Esophagus (tissue), 2 donors: ENCODE measurements around the gene MSI2. TPM values are rescaled to one million over a fixed set of nuclear protein-coding genes. Genes with fewer than 3 reads are reported as not detected.

ENCODE experiments used
- H3K27ac ChIP-seq, 2 donors: one replicate each; pipeline ENCODE4 v1.5.1; 2013; ENCODE audit warnings: low read depth in 2 of 2, mild to moderate bottlenecking in 2 of 2, inconsistent platforms in 1 of 2, low read length in 1 of 2, moderate library complexity in 1 of 2
- H3K27me3 ChIP-seq, 2 donors: one replicate each; pipeline ENCODE4 v1.6.1; 2013; ENCODE audit warnings: low read length in 2 of 2, control low read depth in 1 of 2, mild to moderate bottlenecking in 1 of 2; ENCODE audit not compliant: insufficient read depth in 2 of 2, control insufficient read depth in 1 of 2
- H3K36me3 ChIP-seq, 2 donors: one replicate each; pipeline ENCODE4 v1.6.1; 2013; ENCODE audit warnings: low read length in 1 of 2; ENCODE audit not compliant: control insufficient read depth in 2 of 2, insufficient read depth in 2 of 2
- H3K4me1 ChIP-seq, 2 donors: one replicate each; pipeline ENCODE4 v1.6.1; 2013; ENCODE audit warnings: low read length in 1 of 2; ENCODE audit not compliant: control insufficient read depth in 2 of 2, insufficient read depth in 2 of 2
- H3K4me3 ChIP-seq, 2 donors: one replicate each; pipeline ENCODE4 v1.5.1; 2013; ENCODE audit warnings: low read length in 2 of 2, mild to moderate bottlenecking in 2 of 2, low read depth in 1 of 2, moderate library complexity in 1 of 2
- H3K9me3 ChIP-seq, 2 donors: one replicate each; pipeline ENCODE4 v1.6.1; 2013; ENCODE audit warnings: mild to moderate bottlenecking in 2 of 2, low read depth in 1 of 2, low read length in 1 of 2, moderate library complexity in 1 of 2; ENCODE audit not compliant: control insufficient read depth in 2 of 2, insufficient read depth in 1 of 2
- WGBS, 2 donors: extraction: QIAGEN DNeasy Blood & Tissue Kit; methylation state at CpG; one replicate each; pipeline ENCODE4 v1.1.7; 2013; 5-methylcytosine and 5-hydroxymethylcytosine counted together
- polyA plus RNA-seq, 2 donors: library from polyadenylated mRNA; stranded (reverse); fragments of 200-250 nt; gene quantifications; one replicate each; pipeline ENCODE4 v1.2.3, GENCODE V29; 2013
- donor health status: healthy with polysubstance abuse.
- donor health status: Bipolar disorder and iron deficiency.

MSI2 gene
- polyA plus RNA-seq, 2 donors = 7.8 to 8.2 TPM

GRCh38 chr17:57625511-57625910 is 369.2 kb downstream of the MSI2 start:
- no peaks in the 10 kb centered on the region for H3K4me1 ChIP-seq
- no peak overlapping the region for H3K27ac ChIP-seq
- H3K27me3 ChIP-seq = no peaks in the 10 kb centered on the region
- peaks cover 0 to 10% of the 10 kb centered on the region in 2 donors for H3K36me3 ChIP-seq
- H3K4me3 ChIP-seq = no peak overlapping the region
- WGBS, 2 donors = 81 to 96% methylated on average over 1 of the region's 1 CpG
- no peaks in the 10 kb centered on the region for H3K9me3 ChIP-seq

GRCh38 chr17:57625957-57626356 is 369.6 kb downstream of the MSI2 start:
- Histone ChIP-seq H3K27ac (no peak overlapping the region), H3K36me3 (peaks cover 0 to 10% of the 10 kb centered on the region in 2 donors), H3K4me3 (no peak overlapping the region), H3K9me3 (no peaks in the 10 kb centered on the region), H3K4me1 (no peaks in the 10 kb centered on the region), H3K27me3 (no peaks in the 10 kb centered on the region)
- WGBS, 2 donors = 91 to 93% methylated on average over 9 of the region's 9 CpGs

DNA sequence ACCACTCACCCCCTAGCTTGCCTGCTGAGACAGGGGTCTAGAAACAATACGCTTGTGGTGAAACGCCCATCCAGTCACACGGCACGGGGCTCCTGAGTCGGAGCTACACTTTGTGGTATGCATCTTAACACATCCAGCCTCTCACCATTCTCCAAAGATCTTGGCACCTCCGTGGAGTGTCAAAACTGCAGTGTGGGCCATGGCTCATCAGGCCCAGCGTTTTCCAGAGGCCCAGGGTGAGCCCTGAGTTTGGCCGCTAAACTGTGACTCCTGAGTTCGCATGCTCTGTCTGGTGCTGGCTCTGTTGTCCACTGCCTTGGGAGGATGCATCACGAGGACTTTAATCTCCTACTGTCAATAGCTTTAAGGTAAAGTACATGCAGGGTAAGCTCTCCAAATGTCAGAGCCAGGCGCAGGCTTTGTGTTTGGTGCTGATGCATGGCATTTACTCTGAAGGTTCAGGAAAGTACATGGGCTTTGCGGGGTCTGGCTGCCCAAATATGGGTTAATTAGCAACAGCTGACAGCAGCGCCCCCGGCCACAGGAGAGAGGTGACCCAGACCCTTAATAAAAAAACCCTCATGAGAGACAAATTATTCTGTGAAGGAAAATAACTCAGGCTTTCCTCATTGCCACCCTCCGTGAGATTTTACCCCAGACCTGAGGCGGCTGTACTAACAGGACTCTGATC is 370.3 kb downstream of the MSI2 start:
- no peaks in the 10 kb centered on the region for H3K27me3 ChIP-seq
- H3K4me1 ChIP-seq = no peaks in the 10 kb centered on the region
- WGBS, 2 donors = 91 to 94% methylated on average over 16 of the region's 16 CpGs
- no peaks in the 10 kb centered on the region for H3K9me3 ChIP-seq
- no peak overlapping the region for H3K27ac ChIP-seq
- no peak overlapping the region for H3K4me3 ChIP-seq
- H3K36me3 ChIP-seq = peaks cover 0 to 10% of the 10 kb centered on the region in 2 donors

DNA sequence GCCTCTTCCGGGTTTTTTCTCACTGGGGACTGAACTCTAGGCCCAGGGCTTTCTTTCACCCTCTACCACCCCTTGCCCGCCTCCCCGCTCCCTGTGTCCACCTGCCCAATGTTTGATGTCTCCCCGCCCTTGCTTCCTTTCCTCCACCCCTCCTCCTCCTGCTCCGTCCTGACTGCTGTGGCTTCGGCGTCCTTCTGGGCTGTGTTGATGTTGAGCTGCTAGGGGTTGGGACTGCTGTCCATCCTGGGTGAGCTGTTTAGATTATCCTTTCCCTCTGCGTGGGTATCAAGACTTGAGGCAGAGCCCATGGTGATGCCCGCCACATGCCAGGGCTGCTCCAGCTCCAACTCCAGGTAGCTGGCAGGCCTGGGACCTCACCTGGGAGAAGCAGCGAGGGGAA is 371.3 kb downstream of the MSI2 start:
- H3K36me3 ChIP-seq = peaks cover 0 to 14% of the 10 kb centered on the region in 2 donors
- H3K9me3 ChIP-seq = no peaks in the 10 kb centered on the region
- 97 to 99% methylated on average over 10 of the region's 10 CpGs for WGBS, 2 donors
- H3K4me3 ChIP-seq = no peak overlapping the region
- no peaks in the 10 kb centered on the region for H3K27me3 ChIP-seq
- no peaks in the 10 kb centered on the region for H3K4me1 ChIP-seq
- no peak overlapping the region for H3K27ac ChIP-seq

- Histone ChIP-seq H3K27ac (no peak overlapping the region), H3K4me1 (no peaks in the 10 kb centered on the region), H3K36me3 (peaks cover 0 to 18% of the 10 kb centered on the region in 2 donors), H3K4me3 (no peak overlapping the region), H3K9me3 (no peaks in the 10 kb centered on the region), H3K27me3 (no peaks in the 10 kb centered on the region)
- 95% methylated on average over 9 of the region's 9 CpGs for WGBS, 2 donors
Measured at GRCh38 chr17:57628421-57628820, 372.1 kb downstream of the MSI2 start.

DNA sequence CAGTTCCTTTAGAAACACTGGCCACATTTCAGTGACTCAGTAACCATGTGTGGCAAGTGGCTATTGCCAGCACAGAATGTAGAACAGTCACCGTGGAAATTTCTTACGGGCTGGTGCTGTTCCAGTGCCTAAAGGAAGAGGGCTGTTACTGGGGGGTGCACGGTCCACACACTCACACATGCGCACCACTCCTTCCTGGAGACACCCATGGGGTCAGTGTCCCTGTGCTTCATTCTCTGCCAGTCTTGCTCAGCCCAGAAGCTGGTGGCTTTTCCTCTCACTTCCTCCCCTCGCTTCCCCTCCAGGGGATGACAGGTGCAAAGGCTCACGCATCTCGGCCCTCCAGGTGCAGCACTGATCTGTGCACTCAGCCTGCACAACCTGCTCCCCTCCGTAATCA is 373.1 kb downstream of the MSI2 start:
- Histone ChIP-seq H3K4me1 (no peaks in the 10 kb centered on the region), H3K27me3 (no peaks in the 10 kb centered on the region), H3K27ac (no peak overlapping the region), H3K9me3 (no peaks in the 10 kb centered on the region), H3K36me3 (peaks cover 0 to 21% of the 10 kb centered on the region in 2 donors), H3K4me3 (no peak overlapping the region)
- WGBS, 2 donors = 86 to 90% methylated on average over 8 of the region's 8 CpGs

DNA sequence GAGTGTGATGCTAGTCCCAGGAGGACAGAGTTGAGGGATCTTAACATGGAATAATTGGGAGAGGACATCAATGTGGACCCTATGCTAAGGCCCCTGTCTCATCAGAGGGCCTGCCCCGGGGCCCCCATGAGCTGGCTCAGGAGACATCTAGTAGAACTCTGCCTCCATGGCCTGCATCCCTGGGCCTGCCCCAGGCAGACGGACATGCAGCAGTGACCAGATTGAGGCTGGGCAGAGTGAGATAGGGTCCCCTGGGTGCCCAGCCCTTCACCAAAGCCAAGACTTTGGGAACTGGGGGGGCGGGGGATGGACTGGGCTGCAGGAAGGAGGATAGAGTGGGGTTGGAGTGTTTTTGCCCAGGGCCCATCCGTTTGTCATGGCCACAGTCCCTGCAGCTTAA is 373.6 kb downstream of the MSI2 start:
- Histone ChIP-seq H3K4me3 (no peak overlapping the region), H3K9me3 (no peaks in the 10 kb centered on the region), H3K27me3 (no peaks in the 10 kb centered on the region), H3K27ac (no peak overlapping the region), H3K4me1 (no peaks in the 10 kb centered on the region), H3K36me3 (peaks cover 0 to 21% of the 10 kb centered on the region in 2 donors)
- WGBS, 2 donors = 94 to 95% methylated on average over 4 of the region's 4 CpGs

DNA sequence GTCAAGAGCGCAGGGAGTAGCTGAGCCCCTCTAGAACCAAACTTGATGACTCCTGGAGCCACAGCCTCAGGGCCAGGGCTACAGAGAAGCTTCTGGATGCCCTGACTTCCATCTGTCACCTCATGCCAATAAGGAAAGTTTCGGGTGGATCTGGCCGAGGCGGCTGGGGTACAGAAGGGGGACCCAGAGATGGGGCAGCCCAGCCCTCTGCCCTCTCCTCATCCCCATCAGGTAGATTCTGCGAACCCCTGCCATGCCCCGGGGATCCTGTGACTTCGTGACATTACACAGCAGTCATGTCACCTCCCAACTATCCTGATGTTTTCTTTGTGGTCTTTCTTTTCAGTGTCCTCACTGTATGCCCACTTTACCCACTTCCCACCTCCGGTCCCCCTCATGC is 374.4 kb downstream of the MSI2 start:
- Histone ChIP-seq H3K27ac (no peak overlapping the region), H3K27me3 (no peaks in the 10 kb centered on the region), H3K9me3 (no peaks in the 10 kb centered on the region), H3K4me1 (no peaks in the 10 kb centered on the region), H3K4me3 (no peak overlapping the region), H3K36me3 (peaks cover 0 to 21% of the 10 kb centered on the region in 2 donors)
- WGBS, 2 donors = 93 to 97% methylated on average over 8 of the region's 8 CpGs

DNA sequence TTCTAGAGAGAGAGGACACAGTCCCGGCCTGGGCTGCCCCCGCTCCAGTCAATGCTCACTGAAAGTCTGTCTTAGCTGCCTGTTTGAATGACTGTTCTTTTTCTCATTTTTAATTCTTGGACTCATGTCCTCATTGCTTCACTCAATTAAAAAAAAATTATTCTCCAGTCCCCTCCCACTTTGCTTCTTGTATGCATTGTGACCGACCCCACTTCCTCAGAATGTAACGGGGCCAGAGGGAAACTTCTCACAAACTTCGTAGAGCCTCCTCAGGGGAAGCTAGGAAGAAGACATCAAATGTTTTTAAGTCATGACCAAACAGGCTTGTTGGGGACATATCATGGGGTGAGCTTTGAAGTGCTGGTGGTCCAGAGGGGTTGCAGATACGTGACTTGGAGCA is 375.5 kb downstream of the MSI2 start:
- no peak overlapping the region for H3K4me3 ChIP-seq
- no peak overlapping the region for H3K27ac ChIP-seq
- H3K27me3 ChIP-seq = no peaks in the 10 kb centered on the region
- no peaks in the 10 kb centered on the region for H3K9me3 ChIP-seq
- WGBS, 2 donors = 85 to 86% methylated on average over 6 of the region's 6 CpGs
- H3K36me3 ChIP-seq = peaks cover 5 to 17% of the 10 kb centered on the region in 2 donors
- H3K4me1 ChIP-seq = no peaks in the 10 kb centered on the region

DNA sequence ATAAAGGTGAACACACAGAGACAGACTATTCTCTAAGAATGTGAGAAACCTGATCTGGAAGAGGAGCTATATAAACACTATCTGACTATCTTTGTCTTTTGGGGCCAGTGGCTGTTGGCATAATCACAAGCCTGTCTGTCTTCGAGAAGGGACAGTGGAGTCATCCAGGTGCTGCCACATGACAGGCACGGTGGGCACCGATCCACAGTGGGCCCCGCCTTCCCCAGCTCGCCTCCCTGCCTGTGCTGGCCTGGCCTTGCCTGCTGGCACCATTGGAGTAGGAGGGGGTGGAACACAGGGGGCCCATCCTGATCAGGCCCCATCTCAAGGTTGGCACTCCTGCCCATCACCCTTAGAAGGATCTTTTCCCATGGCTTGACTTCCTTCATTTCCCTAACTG is 376.0 kb downstream of the MSI2 start:
- Histone ChIP-seq H3K27me3 (no peaks in the 10 kb centered on the region), H3K36me3 (peaks cover 5 to 17% of the 10 kb centered on the region in 2 donors), H3K27ac (no peak overlapping the region), H3K4me1 (no peaks in the 10 kb centered on the region), H3K9me3 (no peaks in the 10 kb centered on the region), H3K4me3 (no peak overlapping the region)
- WGBS, 2 donors = 86 to 88% methylated on average over 5 of the region's 5 CpGs
